Activated T-cell treated with anti-CD3 and anti-CD28 coated beads for 24 hours (primary cell): Measurements from ENCODE around the gene CNTN2.

Experiments
- DNase-seq: peaks from one replicate; pipeline ENCODE4 v3.0.0-alpha.2; 2020; ENCODE audit warnings: low read depth

CNTN2 gene

DNA sequence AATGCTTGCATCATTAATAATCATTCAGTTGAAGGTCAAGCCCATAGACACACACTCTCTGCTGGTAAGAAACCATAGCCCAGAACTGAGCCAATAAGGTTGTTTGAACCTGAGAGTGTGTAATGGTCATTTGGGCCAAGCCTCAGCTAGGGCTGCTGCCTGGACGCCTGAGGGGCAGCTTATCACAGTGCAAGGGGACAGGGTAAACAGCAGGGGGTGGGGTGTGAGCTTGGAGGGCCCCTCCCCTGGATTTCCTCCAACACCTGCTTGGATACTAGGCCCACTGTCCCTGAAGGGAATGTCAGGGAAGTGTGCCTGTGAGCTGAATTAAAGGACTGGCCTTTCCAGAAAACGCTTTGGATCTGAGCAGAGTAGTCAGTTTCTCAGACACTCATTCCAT, 24.6 kb upstream of the CNTN2 start:
- no peak for DNase-seq

GRCh38 chr1:205020466-205020865, 22.5 kb upstream of the CNTN2 start:
- no peak for DNase-seq

DNA sequence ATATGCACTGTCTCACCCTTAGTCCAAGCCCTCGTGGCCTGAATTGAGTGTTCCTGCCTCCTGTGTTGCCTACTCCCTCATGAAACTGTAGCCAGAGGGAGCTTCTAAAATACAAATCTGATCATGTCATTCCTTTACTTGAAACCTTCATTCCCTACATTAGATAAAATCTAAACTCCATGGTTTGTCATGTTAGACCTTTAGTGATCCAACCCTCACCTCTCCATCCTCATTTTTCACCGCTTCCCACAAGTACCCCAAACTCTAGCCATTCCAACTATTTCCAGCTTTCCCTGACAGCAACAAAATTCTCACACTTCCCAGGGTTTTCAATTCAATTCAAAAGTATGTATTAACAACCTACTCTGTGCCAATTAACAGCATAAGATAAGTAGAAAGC, 18.3 kb upstream of the CNTN2 start:
- DNase-seq: no peak

GRCh38 chr1:205025239-205025638, 17.8 kb upstream of the CNTN2 start:
- no peak for DNase-seq

DNA sequence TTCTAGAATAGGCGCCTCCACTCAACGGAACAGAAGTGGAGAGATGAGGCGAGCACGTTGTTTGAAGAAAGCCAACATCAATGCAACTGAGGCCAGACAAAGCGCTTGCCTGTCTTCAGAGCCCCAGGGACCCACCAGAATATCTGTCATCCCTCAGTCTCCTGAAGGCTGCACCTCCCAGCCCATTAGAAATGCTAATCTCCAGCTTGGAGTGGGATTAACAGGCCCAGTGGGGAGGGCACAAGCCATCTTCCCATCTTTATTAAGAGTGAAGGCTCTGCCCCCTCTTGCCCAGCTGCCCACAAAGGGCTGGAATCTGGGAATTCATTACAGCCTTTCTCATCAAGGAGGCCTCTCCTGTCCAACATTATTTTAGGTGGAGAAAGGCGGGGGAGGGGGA, 16.8 kb upstream of the CNTN2 start:
- no peak for DNase-seq

- DNase-seq: no peak
These were observed 14.6 kb upstream of the CNTN2 start for GRCh38 chr1:205028390-205028789.

DNA sequence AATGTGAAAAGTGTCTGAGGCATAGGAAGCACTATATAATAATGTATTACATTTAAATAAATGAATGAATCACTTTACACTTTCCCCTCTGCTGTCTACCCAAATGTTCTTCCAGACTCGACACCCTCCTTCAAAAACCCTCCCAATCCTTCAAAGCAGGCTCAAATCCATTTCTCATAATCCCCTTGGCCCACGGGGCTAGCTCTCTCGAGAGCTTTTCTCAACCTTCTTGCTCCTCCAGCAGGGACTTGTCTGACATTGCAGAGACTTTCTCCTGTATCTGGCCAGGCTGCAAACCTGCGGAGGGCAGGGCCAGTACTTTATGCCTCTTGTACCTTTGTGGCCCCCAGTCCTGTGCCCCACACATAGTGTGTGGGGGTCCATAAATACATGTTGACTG, 14.1 kb upstream of the CNTN2 start:
- DNase-seq: no peak

GRCh38 chr1:205030241-205030640, 12.8 kb upstream of the CNTN2 start:
- no peak for DNase-seq

DNA sequence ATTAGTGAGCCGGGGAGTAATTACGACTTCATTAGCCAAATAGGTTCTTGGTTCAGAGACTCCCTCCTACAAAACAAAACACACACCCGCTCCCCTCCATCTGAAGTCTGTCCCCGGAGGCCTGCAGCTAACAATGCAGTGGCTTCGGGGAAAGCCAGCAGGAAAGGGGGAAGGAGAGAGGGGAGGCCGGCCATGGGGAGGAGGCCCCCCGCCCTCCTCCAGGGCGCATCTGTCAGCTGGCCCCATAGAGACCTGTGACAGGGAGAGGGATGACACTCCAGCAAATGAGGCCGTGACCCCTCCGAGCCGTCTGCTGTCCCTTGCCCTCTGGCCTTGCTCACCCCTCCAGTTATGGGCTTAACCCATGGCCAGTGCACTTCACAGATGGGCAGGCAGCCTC, 12.1 kb upstream of the CNTN2 start:
- no peak for DNase-seq

DNA sequence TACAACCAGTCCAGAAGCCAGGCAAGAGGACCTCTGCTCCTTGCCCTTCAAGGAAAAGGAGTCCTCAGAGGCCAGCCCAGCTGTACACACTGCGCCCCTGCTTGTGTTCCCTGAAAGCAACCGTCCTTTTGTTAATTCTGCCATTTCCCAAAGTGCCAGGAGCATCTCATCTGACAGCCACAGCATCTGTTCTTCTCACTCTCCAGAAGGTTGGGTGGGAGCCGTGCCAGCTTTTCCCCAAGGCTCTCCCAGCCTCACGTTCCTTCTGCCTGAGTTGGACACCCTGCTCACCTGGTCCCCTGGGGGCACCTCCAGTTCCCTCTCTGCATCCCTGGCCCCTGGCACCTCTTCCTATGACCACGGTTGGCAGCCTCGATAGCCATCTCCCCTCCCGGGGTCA, 10.5 kb upstream of the CNTN2 start:
- no peak for DNase-seq

DNA sequence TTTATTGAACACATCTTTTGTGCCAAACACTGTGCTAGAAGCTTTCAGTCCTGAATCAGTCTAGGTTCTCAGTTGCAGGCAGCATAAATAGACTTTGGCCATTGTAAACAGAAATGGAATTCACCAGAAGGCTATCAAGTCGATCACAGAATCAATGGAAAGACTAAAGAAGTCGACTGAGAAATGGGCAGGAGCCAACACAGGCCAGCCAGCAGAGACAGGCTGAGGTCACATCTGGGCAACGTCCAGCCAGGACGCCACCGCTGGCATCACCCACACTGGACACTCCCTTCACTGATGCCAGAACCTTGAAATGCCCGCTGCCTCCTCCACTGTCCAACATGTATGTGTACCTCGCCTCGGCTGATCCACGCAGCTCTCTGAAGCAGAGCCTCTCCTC, 5.5 kb upstream of the CNTN2 start:
- no peak for DNase-seq

- DNase-seq: no peak
These were observed 4.8 kb upstream of the CNTN2 start for GRCh38 chr1:205038132-205038786.

DNA sequence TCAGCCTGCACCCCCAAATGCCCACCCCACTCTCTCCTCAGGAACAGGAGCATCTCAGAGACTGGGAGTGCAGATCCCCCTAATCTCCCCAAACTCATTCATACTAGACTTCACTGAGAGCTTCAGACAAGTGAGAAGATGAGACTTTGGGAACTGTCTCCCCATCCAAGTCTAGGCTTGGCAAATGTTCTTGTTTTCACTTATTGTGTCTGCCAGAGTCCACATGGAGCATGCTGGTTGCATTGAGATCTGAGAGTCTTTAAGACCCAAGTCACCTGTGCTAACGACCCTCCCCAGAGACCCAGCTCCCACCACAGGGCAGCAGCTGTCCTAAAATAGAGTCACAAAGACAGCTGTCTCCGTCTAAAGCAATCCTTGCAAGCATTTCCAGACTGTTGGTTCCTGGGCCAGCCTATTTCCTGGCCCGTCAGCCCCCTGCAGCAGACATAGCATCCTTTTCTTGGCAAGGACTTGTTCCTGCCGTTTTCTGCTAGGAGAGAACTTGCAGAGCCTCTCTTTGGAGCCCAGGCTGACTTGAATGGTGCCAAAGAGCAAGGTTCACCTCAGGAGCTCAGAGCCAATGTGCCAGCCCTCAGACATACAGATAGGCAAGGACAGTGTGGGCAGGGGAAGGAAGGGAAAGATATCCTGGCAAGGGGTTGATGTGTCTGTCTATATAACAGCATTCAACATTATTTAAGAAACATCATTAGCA, 1.9 kb upstream of the CNTN2 start:
- DNase-seq: no peak

DNA sequence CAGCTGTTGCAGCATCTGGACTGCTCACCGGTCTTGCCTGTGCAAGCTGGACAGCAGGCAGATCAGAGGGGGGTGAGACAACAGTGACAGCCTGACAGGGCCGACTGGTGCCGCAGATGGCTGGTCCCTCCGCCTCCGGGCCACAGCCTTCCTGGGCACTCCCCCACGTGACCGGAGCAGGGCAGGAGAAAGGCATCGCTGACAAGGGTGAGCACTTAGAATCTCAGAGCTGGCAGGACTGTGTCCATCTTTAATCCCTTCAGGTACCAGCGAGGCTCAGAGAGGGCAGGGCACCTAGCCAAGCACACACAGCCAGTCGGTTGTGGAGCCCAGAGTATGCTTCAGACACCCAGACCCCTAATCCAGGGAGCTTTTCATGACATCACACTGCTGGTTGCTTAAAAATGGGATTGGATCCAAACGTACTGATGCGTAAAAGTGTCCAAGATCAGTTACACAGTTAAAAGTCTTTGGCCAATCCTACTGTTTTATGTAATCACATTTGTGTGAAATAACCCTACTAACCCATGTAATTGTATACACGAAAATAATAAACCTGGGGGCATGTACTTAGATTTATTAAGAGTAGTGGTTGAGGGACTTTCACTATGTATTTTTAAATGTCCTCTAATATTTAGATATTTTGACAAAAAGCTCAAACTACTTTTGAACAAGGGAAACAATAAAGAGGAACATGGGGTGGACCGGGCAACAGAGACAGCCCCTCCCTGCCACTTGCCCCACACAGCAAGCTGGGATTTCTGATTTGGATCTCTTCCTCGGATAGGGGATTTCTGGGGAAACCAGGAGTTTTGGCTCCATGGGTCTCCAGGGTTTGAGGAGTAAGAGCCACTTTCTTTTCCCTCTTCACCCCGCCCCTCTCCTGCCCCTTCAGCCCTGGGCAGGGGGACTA, 758 bp upstream of the CNTN2 start:
- no peak for DNase-seq

GRCh38 chr1:205043866-205044265, 854 bp downstream of the CNTN2 start:
- DNase-seq: no peak

- DNase-seq: no peak
These were observed 1.7 kb downstream of the CNTN2 start for GRCh38 chr1:205044741-205045140.

- DNase-seq: no peak
These were observed 2.1 kb downstream of the CNTN2 start for GRCh38 chr1:205045146-205045545.

GRCh38 chr1:205046870-205047269, 3.9 kb downstream of the CNTN2 start:
- DNase-seq: no peak

DNA sequence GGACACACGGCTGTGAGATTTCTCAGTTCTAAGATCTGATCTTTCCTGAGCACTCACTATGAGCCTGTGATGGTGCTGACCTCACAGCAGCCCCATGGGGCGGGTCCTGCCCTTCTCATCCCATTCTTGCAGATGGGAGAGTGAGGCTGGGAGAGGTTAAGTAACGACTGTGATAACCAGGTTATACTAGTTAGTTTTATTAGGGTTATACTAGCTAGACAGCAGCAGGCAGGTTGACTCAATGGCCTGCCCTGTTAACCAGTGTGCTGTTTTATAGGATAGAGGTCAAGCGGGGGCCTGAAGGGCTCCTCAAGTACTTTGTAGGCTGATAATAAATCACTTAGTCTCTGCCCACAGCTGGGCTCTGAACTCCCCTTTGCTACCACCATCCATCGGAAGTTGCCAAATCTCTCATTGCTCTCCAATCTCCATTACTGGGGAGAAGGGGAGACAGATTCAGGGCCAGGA, 4.8 kb downstream of the CNTN2 start:
- DNase-seq: no peak

DNA sequence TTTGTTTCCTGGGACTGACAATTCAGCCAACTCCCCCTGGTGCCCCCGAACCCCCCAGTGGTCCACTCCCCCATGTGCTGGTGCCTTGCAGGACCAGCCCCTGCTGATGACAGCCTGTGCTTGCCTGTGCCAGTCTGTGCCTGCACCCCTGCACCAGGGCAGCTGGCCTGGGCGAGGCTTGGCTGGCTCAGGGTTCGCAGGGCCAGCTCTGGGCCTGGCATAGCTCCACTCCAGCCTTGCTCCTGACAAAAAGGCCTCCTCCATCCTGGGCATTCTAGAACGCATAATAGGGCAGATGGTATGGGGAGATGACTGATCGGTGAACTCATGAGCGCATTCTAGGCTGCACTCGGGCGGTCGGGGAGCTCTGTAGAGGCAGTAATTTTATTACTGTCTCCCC, 5.4 kb downstream of the CNTN2 start:
- DNase-seq: no peak

- no peak for DNase-seq
These were observed 6.5 kb downstream of the CNTN2 start for GRCh38 chr1:205049479-205049878.

DNA sequence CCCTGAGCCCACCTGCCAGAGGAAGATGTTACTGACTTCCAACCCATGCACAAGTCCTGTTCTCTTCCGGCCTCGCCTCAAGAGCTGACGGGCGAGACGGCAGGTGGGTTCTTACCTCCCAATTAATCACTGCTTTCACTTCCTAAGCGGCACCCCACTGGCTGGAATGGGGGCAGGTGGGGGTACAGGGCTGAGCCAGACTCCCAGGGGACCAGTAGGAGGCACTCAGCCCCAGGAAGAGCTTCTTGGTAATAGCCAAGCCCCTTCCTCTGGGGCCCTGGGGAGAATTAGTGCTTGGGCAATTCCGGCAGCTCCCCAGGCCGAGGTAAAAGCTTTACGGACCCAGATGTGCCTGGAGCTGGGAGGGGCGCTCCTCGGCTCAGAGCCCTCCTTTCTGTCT, 9.7 kb downstream of the CNTN2 start:
- DNase-seq: no peak

GRCh38 chr1:205053296-205053695, 10.3 kb downstream of the CNTN2 start:
- DNase-seq: no peak
